HG02763 (cell line): Measurements from ENCODE around the gene TSPAN31.

Experiments used
- ATAC-seq: cut with Tn5 transposase; IDR thresholded peaks from one replicate; pipeline ENCODE4 v1.9.1; 2021; ENCODE audit warnings: mild to moderate bottlenecking, moderate library complexity; ENCODE audit not compliant: unreplicated experiment

Gene TSPAN31

GRCh38 chr12:57735198-57735855 lies 9.5 kb upstream of the TSPAN31 start:
- ATAC-seq: no peak

- ATAC-seq: no peak
Measured at GRCh38 chr12:57735952-57736740, 8.7 kb upstream of the TSPAN31 start.

GRCh38 chr12:57736741-57737466 lies 7.9 kb upstream of the TSPAN31 start:
- ATAC-seq: no peak

GRCh38 chr12:57737467-57738460 lies 7.1 kb upstream of the TSPAN31 start:
- ATAC-seq: no peak

- ATAC-seq: no peak
Measured at GRCh38 chr12:57738661-57739237, 6.1 kb upstream of the TSPAN31 start, which contains the start of gene AGAP2. Gene AGAP2 (minus strand): TSS chr12:57738742. CDS start chr12:57738246, 496 bp downstream.

GRCh38 chr12:57739387-57739786 lies 5.5 kb upstream of the TSPAN31 start:
- no peak for ATAC-seq

GRCh38 chr12:57739914-57740538 lies 4.8 kb upstream of the TSPAN31 start:
- no peak for ATAC-seq

- ATAC-seq: peak; percentile 37
Measured at GRCh38 chr12:57740656-57741412, 4.0 kb upstream of the TSPAN31 start.

GRCh38 chr12:57741413-57741789 lies 3.4 kb upstream of the TSPAN31 start:
- no peak for ATAC-seq

GRCh38 chr12:57741844-57742738 lies 2.7 kb upstream of the TSPAN31 start:
- ATAC-seq: peak; percentile 50

GRCh38 chr12:57743769-57744168 lies 1.1 kb upstream of the TSPAN31 start:
- no peak for ATAC-seq

- peak; percentile 30 for ATAC-seq
Measured at GRCh38 chr12:57744194-57744776, 554 bp upstream of the TSPAN31 start.

- ATAC-seq: no peak
Measured at GRCh38 chr12:57745485-57745881, 644 bp downstream of the TSPAN31 start.

- no peak for ATAC-seq
Measured at GRCh38 chr12:57746025-57746424, 1.2 kb downstream of the TSPAN31 start.

- no peak for ATAC-seq
Measured at GRCh38 chr12:57749061-57749460, 4.2 kb downstream of the TSPAN31 start.

- no peak for ATAC-seq
Measured at GRCh38 chr12:57750561-57751431, 6.0 kb downstream of the TSPAN31 start.

GRCh38 chr12:57751432-57751787 lies 6.6 kb downstream of the TSPAN31 start:
- ATAC-seq: no peak
